ENCODE measurements around the gene ATRAID. TPM values are rescaled to one million over a fixed set of nuclear protein-coding genes. Genes with fewer than 3 reads are reported as not detected.

ATRAID gene
- total RNA-seq, 4 donors from 2014 or later, result 109 to 177 (median 141) TPM

DNA sequence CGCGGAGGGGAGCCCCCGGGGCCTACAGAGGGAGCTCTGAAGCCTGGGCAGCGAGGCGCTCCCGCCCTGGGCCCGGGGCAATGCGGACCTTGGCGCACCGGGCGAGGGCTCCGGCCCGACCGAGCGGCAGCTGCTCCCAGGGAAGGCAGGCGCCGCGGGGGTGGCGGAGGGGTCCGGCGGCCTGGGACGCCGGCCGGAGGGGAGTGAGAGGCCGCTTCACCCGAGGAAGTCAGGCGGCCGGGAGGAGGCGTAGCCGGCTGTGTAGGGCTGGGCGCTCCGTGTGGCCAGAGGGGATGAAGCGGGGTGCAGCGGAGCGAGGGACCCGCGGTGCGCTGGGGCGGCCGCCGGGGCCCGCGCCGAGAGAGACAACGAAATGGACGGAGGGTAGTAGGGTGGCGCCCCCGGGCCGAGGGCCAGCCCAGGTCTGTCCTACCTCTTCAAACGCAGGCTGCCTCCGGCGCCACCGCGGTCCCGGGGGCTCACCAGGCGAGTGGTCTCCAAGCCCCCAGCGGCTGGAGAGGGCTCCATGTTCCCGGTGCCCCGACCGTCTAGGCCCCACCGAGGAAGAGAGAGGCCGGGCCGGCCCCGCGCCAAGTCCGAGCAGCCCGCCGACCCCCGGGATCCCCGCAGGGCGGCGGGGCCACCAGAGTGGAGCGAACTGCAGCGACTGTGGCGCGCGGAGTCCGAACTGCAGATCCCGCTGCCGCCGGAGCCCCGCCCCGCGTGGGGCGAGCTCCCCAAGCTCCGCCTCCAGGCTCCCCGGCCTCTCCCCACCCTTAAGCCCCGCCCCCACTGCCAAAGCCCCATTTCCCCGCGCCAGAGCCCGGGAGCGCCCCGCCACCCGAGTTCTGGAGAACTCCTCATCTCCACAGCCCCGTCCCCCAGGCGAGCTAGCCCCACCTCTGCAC is 50.8 kb downstream of the ATRAID start, which contains the start of gene SLC30A3:
Gene SLC30A3 (minus strand): TSS at position 669 of the 908 bp plus-strand sequence. CDS start 141 bp downstream, at position 528.
- H3K4me3 ChIP-seq, result peak within 1 kb of the TSS; percentile 52
- peaks cover 85% of the 10 kb centered on the region for H3K27me3 ChIP-seq
- peaks cover 38% of the 10 kb centered on the region for H3K4me1 ChIP-seq
- no peak for TF ChIP-seq POLR2A (IDR thresholded peaks at IDR 0.05)
- TF ChIP-seq, protein P1, sequence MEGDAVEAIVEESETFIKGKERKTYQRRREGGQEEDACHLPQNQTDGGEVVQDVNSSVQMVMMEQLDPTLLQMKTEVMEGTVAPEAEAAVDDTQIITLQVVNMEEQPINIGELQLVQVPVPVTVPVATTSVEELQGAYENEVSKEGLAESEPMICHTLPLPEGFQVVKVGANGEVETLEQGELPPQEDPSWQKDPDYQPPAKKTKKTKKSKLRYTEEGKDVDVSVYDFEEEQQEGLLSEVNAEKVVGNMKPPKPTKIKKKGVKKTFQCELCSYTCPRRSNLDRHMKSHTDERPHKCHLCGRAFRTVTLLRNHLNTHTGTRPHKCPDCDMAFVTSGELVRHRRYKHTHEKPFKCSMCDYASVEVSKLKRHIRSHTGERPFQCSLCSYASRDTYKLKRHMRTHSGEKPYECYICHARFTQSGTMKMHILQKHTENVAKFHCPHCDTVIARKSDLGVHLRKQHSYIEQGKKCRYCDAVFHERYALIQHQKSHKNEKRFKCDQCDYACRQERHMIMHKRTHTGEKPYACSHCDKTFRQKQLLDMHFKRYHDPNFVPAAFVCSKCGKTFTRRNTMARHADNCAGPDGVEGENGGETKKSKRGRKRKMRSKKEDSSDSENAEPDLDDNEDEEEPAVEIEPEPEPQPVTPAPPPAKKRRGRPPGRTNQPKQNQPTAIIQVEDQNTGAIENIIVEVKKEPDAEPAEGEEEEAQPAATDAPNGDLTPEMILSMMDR (IDR thresholded peaks at IDR 0.05), result no peak
- TF ChIP-seq EP300 (IDR thresholded peaks at IDR 0.05), result no peak
- TF ChIP-seq POLR2AphosphoS5 (IDR thresholded peaks at IDR 0.05), result no peak
- H3K27ac ChIP-seq, result no peak within 1 kb of the TSS
- no peaks in the 10 kb centered on the region for H3K36me3 ChIP-seq
- no peaks in the 10 kb centered on the region for H3K9me3 ChIP-seq
- 0% methylated on average over 4 of the region's 96 CpGs for WGBS
- DNase-seq (ENCODE audit: low spot score in 2 of 2), result peak in 1 of 2 donors; percentile 80

DNA sequence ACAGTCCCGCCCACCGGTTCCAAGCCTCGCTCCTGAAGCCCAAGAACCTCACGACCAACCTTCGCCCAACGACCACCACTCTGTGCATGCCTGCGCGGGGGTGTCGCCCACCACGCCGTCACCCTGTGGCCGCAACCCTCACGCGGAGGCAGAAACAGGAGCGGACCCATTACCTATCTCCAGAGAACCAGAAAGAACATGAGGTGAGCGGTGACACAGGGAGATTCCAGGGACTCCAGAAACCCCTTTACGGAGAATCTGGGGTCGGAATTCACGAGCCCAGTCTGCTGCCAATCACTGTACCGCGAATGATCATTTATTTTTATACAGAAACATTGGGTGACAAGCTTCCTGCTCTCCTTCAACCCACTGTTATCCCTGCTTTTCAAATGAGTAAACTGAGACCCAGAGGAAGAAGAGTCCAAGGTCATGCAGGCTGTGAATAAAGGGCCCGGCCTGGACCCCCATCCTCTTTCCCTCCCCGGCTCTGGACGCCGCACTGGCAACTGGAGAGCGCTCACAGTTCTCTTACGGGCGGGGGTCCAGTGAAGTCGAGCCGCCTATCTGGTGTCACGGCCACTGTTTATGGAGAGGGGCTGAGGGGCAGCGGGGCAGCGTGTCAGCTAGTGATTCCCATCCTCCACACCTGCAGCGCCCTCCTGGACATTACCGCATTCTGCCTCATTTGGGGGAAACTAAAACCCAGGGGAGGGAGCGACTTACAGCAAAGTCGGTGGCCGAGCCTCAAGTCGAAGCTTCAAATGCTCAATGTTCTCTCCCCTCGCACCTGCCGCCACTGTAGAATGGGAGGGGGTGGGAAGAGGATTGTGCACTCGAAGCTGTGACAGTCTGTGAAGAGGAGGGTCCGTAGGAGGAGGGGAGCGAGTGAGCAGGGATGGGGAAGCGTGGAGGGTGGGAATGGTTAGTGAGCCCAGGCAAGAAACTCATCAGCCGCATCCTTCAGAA is 51.7 kb downstream of the ATRAID start:
- H3K27ac ChIP-seq, result no peak overlapping the region
- DNase-seq (ENCODE audit: low spot score in 2 of 2), result no peak
- TF ChIP-seq POLR2A (IDR thresholded peaks at IDR 0.05) (no peak), POLR2AphosphoS5 (IDR thresholded peaks at IDR 0.05) (no peak), EP300 (IDR thresholded peaks at IDR 0.05) (no peak)
- TF ChIP-seq, protein P1 (IDR thresholded peaks at IDR 0.05), result no peak
- H3K9me3 ChIP-seq, result no peaks in the 10 kb centered on the region
- peaks cover 83% of the 10 kb centered on the region for H3K27me3 ChIP-seq
- H3K4me1 ChIP-seq, result peaks cover 38% of the 10 kb centered on the region
- H3K36me3 ChIP-seq, result no peaks in the 10 kb centered on the region
- peak overlapping the region; percentile 52 for H3K4me3 ChIP-seq
- 3% methylated on average over 44 of the region's 46 CpGs for WGBS

DNA sequence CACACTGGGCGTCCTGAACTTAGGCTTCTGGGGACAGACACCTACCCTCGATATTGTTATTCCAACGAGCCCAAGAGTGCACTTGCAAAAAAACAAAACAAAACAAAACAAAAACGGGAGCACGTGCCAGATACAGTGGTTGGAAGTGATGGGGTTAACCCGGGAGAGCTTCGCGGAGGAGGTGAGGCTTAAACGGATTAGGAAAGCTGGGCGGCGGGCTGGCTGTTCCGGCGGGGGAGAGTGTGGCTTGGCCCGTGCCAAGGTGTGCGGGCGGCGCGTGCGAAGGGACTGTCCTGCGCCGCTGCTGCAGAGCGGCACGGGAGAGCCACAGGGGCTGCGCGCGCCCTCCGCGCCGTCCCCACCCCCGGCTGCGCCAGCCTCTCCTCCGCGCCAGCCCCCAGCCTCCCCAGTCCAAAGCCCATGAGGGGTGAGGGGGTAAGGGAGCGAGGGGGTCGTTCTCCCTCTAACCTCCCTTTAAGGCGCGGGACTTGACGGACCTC is 52.5 kb downstream of the ATRAID start:
- peaks cover 79% of the 10 kb centered on the region for H3K27me3 ChIP-seq

DNA sequence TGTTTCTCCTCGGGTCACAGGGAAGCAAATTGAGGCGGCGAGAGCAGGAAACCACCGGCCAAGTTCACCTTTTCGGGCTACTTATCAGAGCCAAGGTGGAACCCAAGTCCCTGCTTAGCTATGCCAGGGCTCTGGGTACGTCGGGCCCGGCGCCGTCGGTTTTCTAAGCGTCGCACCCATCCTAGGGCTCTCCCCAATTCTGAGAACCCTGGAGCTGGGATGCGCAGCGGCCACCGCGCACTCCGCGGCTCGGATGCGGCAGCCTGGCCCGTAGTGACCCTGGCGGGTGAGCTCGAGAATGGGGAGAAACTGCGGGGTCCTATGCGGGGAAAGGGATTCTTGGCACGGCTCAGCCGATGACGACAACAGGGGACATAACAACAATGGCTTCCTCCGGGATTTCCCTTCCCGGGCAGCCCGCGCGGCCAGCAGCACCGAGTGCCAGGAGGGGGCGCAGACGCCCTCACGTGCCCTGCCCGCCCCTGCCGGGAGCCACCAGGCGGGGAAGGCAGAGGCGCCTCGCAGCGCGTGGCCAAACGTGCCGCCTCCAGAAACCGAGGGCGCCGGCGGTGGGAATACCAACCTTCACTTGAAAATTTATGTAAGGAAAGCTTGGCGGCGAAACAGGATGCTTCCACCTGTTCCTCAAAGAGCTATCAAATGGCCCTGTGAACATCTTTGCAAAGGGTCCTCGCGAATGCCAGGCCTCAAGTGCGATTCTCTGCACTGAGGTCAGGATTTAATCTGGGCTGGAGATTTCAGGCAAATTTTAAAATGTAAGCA is 53.1 kb downstream of the ATRAID start:
- WGBS, result 25% methylated on average over 11 of the region's 56 CpGs
- H3K27me3 ChIP-seq, result peaks cover 80% of the 10 kb centered on the region
- peaks cover 38% of the 10 kb centered on the region for H3K4me1 ChIP-seq
- no peak overlapping the region for H3K27ac ChIP-seq
- TF ChIP-seq, protein P1 (IDR thresholded peaks at IDR 0.05), result peak in 1 of 2 donors; percentile 20
- no peak for TF ChIP-seq POLR2A (IDR thresholded peaks at IDR 0.05)
- H3K36me3 ChIP-seq, result no peaks in the 10 kb centered on the region
- H3K4me3 ChIP-seq, result peak overlapping the region; percentile 52
- H3K9me3 ChIP-seq, result no peaks in the 10 kb centered on the region
- DNase-seq (ENCODE audit: low spot score in 2 of 2), result no peak

More for the DNA sequence above, 52.5 kb downstream of the ATRAID start:
- no peak for DNase-seq (ENCODE audit: low spot score in 2 of 2)
- Histone ChIP-seq H3K9me3 (no peaks in the 10 kb centered on the region), H3K36me3 (no peaks in the 10 kb centered on the region), H3K27ac (no peak overlapping the region), H3K4me1 (peaks cover 38% of the 10 kb centered on the region), H3K4me3 (peak overlapping the region; percentile 52)
- TF ChIP-seq POLR2A (IDR thresholded peaks at IDR 0.05) (no peak), EP300 (IDR thresholded peaks at IDR 0.05) (no peak), POLR2AphosphoS5 (IDR thresholded peaks at IDR 0.05) (no peak)
- TF ChIP-seq, protein P1 (IDR thresholded peaks at IDR 0.05), result no peak
- under 1% methylated on average over 24 of the region's 38 CpGs for WGBS
